ENCODE measurements around the gene RABGAP1L. TPM values are rescaled to one million over a fixed set of nuclear protein-coding genes. Genes with fewer than 3 reads are reported as not detected.

Gene RABGAP1L
- total RNA-seq, 2 experiments from 2014 or later: 59.8 to 67.6 TPM

- H3K4me1 ChIP-seq (ENCODE audit: insufficient read depth, low read length): peaks cover 6% of the 10 kb centered on the region
- ATAC-seq (ENCODE audit: poor library complexity) (no peak), DNase-seq (no peak)
- no peak overlapping the region for H3K4me3 Mint-ChIP-seq
- no peak overlapping the region for H3K27ac ChIP-seq (ENCODE audit: low read depth in 1 of 2, low read length in 2 of 2)
- H3K9me3 Mint-ChIP-seq: no peaks in the 10 kb centered on the region
- H3K27me3 Mint-ChIP-seq: no peaks in the 10 kb centered on the region
- intact Hi-C loops (cut with DNase I, micrococcal nuclease): loop anchor here in 1 of 2 experiments (5.0 kb wide), 1 partner anchor 53 kb away; no protein-coding TSS in a partner anchor
- CTCF ChIA-PET: interaction anchor here (1.2 kb wide), 1 partner anchor 9 kb away, joined by 3 read pairs; no protein-coding TSS in a partner anchor
- H3K27ac Mint-ChIP-seq: peak overlapping the region; percentile 61
- no peaks in the 10 kb centered on the region for H3K9me3 ChIP-seq (ENCODE audit: control insufficient read depth in 1 of 2, insufficient read depth in 1 of 2, low read length in 2 of 2)
- peaks cover 41% of the 10 kb centered on the region for H3K4me1 Mint-ChIP-seq (ENCODE audit: low read depth)
- no peaks in the 10 kb centered on the region for H3K36me3 ChIP-seq (ENCODE audit: insufficient read depth, low read length)
- TF ChIP-seq CTCF (IDR thresholded peaks at IDR 0.05): no peak
- peaks cover 9% of the 10 kb centered on the region for H3K36me3 Mint-ChIP-seq (ENCODE audit: low read depth)
- H3K27me3 ChIP-seq (ENCODE audit: control insufficient read depth in 1 of 2, insufficient read depth in 2 of 2, low read length in 2 of 2): no peaks in the 10 kb centered on the region
- H3K4me3 ChIP-seq (ENCODE audit: low read length): no peak overlapping the region
- POLR2A ChIA-PET: interaction anchor here (0.7 to 2.4 kb wide), 6 partner anchors 9 to 155 kb away, joined by 3 to 9 read pairs (median 4); partner anchors contain the start of gene CACYBP
Observed at GRCh38 chr1:174954671-174955669, 795.6 kb downstream of the RABGAP1L start.

- Mint-ChIP-seq H3K27ac (peak overlapping the region; percentile 14), H3K4me1 (ENCODE audit: low read depth) (peaks cover 41% of the 10 kb centered on the region), H3K36me3 (ENCODE audit: low read depth) (peaks cover 9% of the 10 kb centered on the region), H3K4me3 (no peak overlapping the region), H3K27me3 (no peaks in the 10 kb centered on the region), H3K9me3 (no peaks in the 10 kb centered on the region)
- intact Hi-C loops (cut with DNase I, micrococcal nuclease): no loop called here
- TF ChIP-seq CTCF (IDR thresholded peaks at IDR 0.05): no peak
- ATAC-seq (ENCODE audit: poor library complexity) (no peak), DNase-seq (no peak)
- CTCF ChIA-PET: interaction anchor here (0.8 kb wide), 1 partner anchor 27 kb away, joined by 3 read pairs; no protein-coding TSS in a partner anchor
- POLR2A ChIA-PET: interaction anchor here (1.0 to 3.2 kb wide), 2 partner anchors 12 to 29 kb away, joined by 3 to 18 read pairs; no protein-coding TSS in a partner anchor
- no peaks in the 10 kb centered on the region for H3K27me3 ChIP-seq (ENCODE audit: control insufficient read depth in 1 of 2, insufficient read depth in 2 of 2, low read length in 2 of 2)
- no peak overlapping the region for H3K27ac ChIP-seq (ENCODE audit: low read depth in 1 of 2, low read length in 2 of 2)
- no peaks in the 10 kb centered on the region for H3K9me3 ChIP-seq (ENCODE audit: control insufficient read depth in 1 of 2, insufficient read depth in 1 of 2, low read length in 2 of 2)
- H3K4me3 ChIP-seq (ENCODE audit: low read length): no peak overlapping the region
- peaks cover 6% of the 10 kb centered on the region for H3K4me1 ChIP-seq (ENCODE audit: insufficient read depth, low read length)
- H3K36me3 ChIP-seq (ENCODE audit: insufficient read depth, low read length): no peaks in the 10 kb centered on the region
Observed at GRCh38 chr1:174956086-174956485, 796.8 kb downstream of the RABGAP1L start.

- Mint-ChIP-seq H3K27ac (peak overlapping the region; percentile 50), H3K4me3 (no peak overlapping the region), H3K9me3 (no peaks in the 10 kb centered on the region), H3K27me3 (no peaks in the 10 kb centered on the region), H3K36me3 (ENCODE audit: low read depth) (peaks cover 9% of the 10 kb centered on the region), H3K4me1 (ENCODE audit: low read depth) (peaks cover 41% of the 10 kb centered on the region)
- no peak for ATAC-seq (ENCODE audit: poor library complexity)
- Histone ChIP-seq H3K27ac (ENCODE audit: low read depth in 1 of 2, low read length in 2 of 2) (no peak overlapping the region), H3K9me3 (ENCODE audit: control insufficient read depth in 1 of 2, insufficient read depth in 1 of 2, low read length in 2 of 2) (no peaks in the 10 kb centered on the region), H3K27me3 (ENCODE audit: control insufficient read depth in 1 of 2, insufficient read depth in 2 of 2, low read length in 2 of 2) (no peaks in the 10 kb centered on the region), H3K36me3 (ENCODE audit: insufficient read depth, low read length) (no peaks in the 10 kb centered on the region), H3K4me1 (ENCODE audit: insufficient read depth, low read length) (peaks cover 6% of the 10 kb centered on the region), H3K4me3 (ENCODE audit: low read length) (no peak overlapping the region)
- DNase-seq: no peak
- TF ChIP-seq CTCF (IDR thresholded peaks at IDR 0.05): no peak
- intact Hi-C loops (cut with DNase I, micrococcal nuclease): no loop called here
- ChIA-PET POLR2A (interaction anchor here (1.0 to 3.2 kb wide), 4 partner anchors 12 to 42 kb away, joined by 3 to 18 read pairs (median 6); partner anchors contain the start of gene CACYBP), CTCF (interaction anchor here (0.8 kb wide), 1 partner anchor 26 kb away, joined by 3 read pairs; no protein-coding TSS in a partner anchor)
Observed at GRCh38 chr1:174956976-174957375, 797.7 kb downstream of the RABGAP1L start.

Measured in CD4-positive, alpha-beta T cell (primary cell).